ENCODE data around the gene MRPL55. TPM values are rescaled to one million over a fixed set of nuclear protein-coding genes. Genes with fewer than 3 reads are reported as not detected.

MRPL55 gene
- polyA plus RNA-seq, 1 donor (not counting 4 experiments of a cell fraction or from before 2014, with no cell fraction given) = 28.4 TPM

- no peak for FAIRE-seq
- dilution Hi-C loops (cut with MboI; ENCODE audit: extremely low pct_ligation_motif_present, low sequenced_read_pairs) = no loop called here
- TF ChIP-seq CTCF (optimal IDR thresholded peaks at IDR 0.05 in 1 of 3, IDR thresholded peaks at IDR 0.05 in 1 of 3, conservative IDR thresholded peaks at IDR 0.05 in 1 of 3; ENCODE audit: extremely low read depth in 1 of 3, insufficient read depth in 2 of 3, low read length in 3 of 3) (no peak), EZH2 (IDR thresholded peaks at IDR 0.05; ENCODE audit: low read length) (no peak)
- no peak overlapping the region for H2AFZ ChIP-seq (ENCODE audit: control insufficient read depth, low read length)
- H3K27me3 ChIP-seq (ENCODE audit: control insufficient read depth, extremely low read depth, insufficient read depth, low read length) = no peaks in the 10 kb centered on the region
- H4K20me1 ChIP-seq (ENCODE audit: control insufficient read depth, extremely low read depth, insufficient read depth, low read length) = no peaks in the 10 kb centered on the region
- H3K27ac ChIP-seq (ENCODE audit: control insufficient read depth, insufficient read depth, low read length) = no peak overlapping the region
- H3K36me3 ChIP-seq (ENCODE audit: control insufficient read depth in 2 of 2, extremely low read depth in 1 of 2, insufficient read depth in 2 of 2, low read length in 2 of 2) = peaks cover 0 to 3% of the 10 kb centered on the region in 2 experiments
- H3K9me1 ChIP-seq (ENCODE audit: control insufficient read depth, extremely low read depth, insufficient read depth, low read length) = peaks cover 4% of the 10 kb centered on the region
- no peak overlapping the region for H3K4me3 ChIP-seq (ENCODE audit: control insufficient read depth in 2 of 3, extremely low read depth in 1 of 3, insufficient read depth in 2 of 3, low read depth in 1 of 3, low read length in 3 of 3)
- no peak for DNase-seq (ENCODE audit: low read depth, low spot score)
- H3K79me2 ChIP-seq (ENCODE audit: control insufficient read depth, insufficient read depth, low read length) = peaks cover 8% of the 10 kb centered on the region
- H3K4me1 ChIP-seq (ENCODE audit: control insufficient read depth, extremely low read depth, insufficient read depth, low read length) = no peaks in the 10 kb centered on the region
- no peak overlapping the region for H3K4me2 ChIP-seq (ENCODE audit: control insufficient read depth, extremely low read depth, insufficient read depth, low read depth, low read length)
- no peaks in the 10 kb centered on the region for H3K9me3 ChIP-seq (ENCODE audit: control insufficient read depth, low read depth, low read length)
- H3K9ac ChIP-seq (ENCODE audit: control insufficient read depth, extremely low read depth, insufficient read depth, low read length) = no peak overlapping the region
These were observed 33.3 kb downstream of the MRPL55 start for GRCh38 chr1:228075801-228076271.

- Histone ChIP-seq H3K4me1 (ENCODE audit: control insufficient read depth, extremely low read depth, insufficient read depth, low read length) (no peaks in the 10 kb centered on the region), H3K36me3 (ENCODE audit: control insufficient read depth in 2 of 2, extremely low read depth in 1 of 2, insufficient read depth in 2 of 2, low read length in 2 of 2) (peaks cover 0 to 3% of the 10 kb centered on the region in 2 experiments), H3K4me2 (ENCODE audit: control insufficient read depth, extremely low read depth, insufficient read depth, low read depth, low read length) (no peak overlapping the region), H3K79me2 (ENCODE audit: control insufficient read depth, insufficient read depth, low read length) (peaks cover 8% of the 10 kb centered on the region), H3K27ac (ENCODE audit: control insufficient read depth, insufficient read depth, low read length) (no peak overlapping the region), H3K4me3 (ENCODE audit: control insufficient read depth in 2 of 3, extremely low read depth in 1 of 3, insufficient read depth in 2 of 3, low read depth in 1 of 3, low read length in 3 of 3) (no peak overlapping the region), H3K27me3 (ENCODE audit: control insufficient read depth, extremely low read depth, insufficient read depth, low read length) (no peaks in the 10 kb centered on the region), H3K9ac (ENCODE audit: control insufficient read depth, extremely low read depth, insufficient read depth, low read length) (no peak overlapping the region), H2AFZ (ENCODE audit: control insufficient read depth, low read length) (no peak overlapping the region), H3K9me1 (ENCODE audit: control insufficient read depth, extremely low read depth, insufficient read depth, low read length) (peaks cover 4% of the 10 kb centered on the region), H4K20me1 (ENCODE audit: control insufficient read depth, extremely low read depth, insufficient read depth, low read length) (no peaks in the 10 kb centered on the region), H3K9me3 (ENCODE audit: control insufficient read depth, low read depth, low read length) (no peaks in the 10 kb centered on the region)
- no peak for FAIRE-seq
- TF ChIP-seq CTCF (optimal IDR thresholded peaks at IDR 0.05 in 1 of 3, IDR thresholded peaks at IDR 0.05 in 1 of 3, conservative IDR thresholded peaks at IDR 0.05 in 1 of 3; ENCODE audit: extremely low read depth in 1 of 3, insufficient read depth in 2 of 3, low read length in 3 of 3) = no peak
- no peak for TF ChIP-seq EZH2 (IDR thresholded peaks at IDR 0.05; ENCODE audit: low read length)
- DNase-seq (ENCODE audit: low read depth, low spot score) = no peak
- dilution Hi-C loops (cut with MboI; ENCODE audit: extremely low pct_ligation_motif_present, low sequenced_read_pairs) = no loop called here
These were observed 34.0 kb downstream of the MRPL55 start for GRCh38 chr1:228074954-228075730.

Data from keratinocyte (primary cell).